ENCODE data around the gene ATP11C. TPM values are rescaled to one million over a fixed set of nuclear protein-coding genes. Genes with fewer than 3 reads are reported as not detected.
"Not testable (repeated sequence)": the region's sequence is repeated elsewhere in the genome, so short reads cannot be mapped to it uniquely, and the experiment has no call there.

Gene ATP11C
- total RNA-seq, 2 experiments from 2014 or later, result 11.8 TPM

GRCh38 chrX:139842326-139843185, 90.3 kb downstream of the ATP11C start:
- no peaks in the 10 kb centered on the region for H3K4me1 Mint-ChIP-seq (ENCODE audit: low read depth)
- H3K9me3 Mint-ChIP-seq (ENCODE audit: insufficient read depth), result no peaks in the 10 kb centered on the region
- peaks cover 3% of the 10 kb centered on the region for H3K36me3 Mint-ChIP-seq (ENCODE audit: low read depth)
- H3K27ac Mint-ChIP-seq, result no peak overlapping the region
- no peak overlapping the region for H3K4me3 Mint-ChIP-seq
- DNase-seq (no peak), ATAC-seq (no peak)
- CTCF ChIA-PET, result no interaction called here
- POLR2A ChIA-PET, result no interaction called here
- H3K27me3 Mint-ChIP-seq (ENCODE audit: low read depth), result no peaks in the 10 kb centered on the region

- peaks cover 10% of the 10 kb centered on the region for H3K4me1 Mint-ChIP-seq (ENCODE audit: low read depth)
- H3K36me3 Mint-ChIP-seq (ENCODE audit: low read depth); ATAC-seq; H3K27me3 Mint-ChIP-seq (ENCODE audit: low read depth); H3K4me3 Mint-ChIP-seq; CTCF ChIA-PET; DNase-seq; H3K9me3 Mint-ChIP-seq (ENCODE audit: insufficient read depth); POLR2A ChIA-PET; H3K27ac Mint-ChIP-seq: not testable (repeated sequence)
Observed at GRCh38 chrX:139836335-139836734, 96.5 kb downstream of the ATP11C start.

- H3K9me3 Mint-ChIP-seq (ENCODE audit: insufficient read depth), result no peaks in the 10 kb centered on the region
- H3K36me3 Mint-ChIP-seq (ENCODE audit: low read depth), result peaks cover 3% of the 10 kb centered on the region
- H3K27ac Mint-ChIP-seq, result no peak overlapping the region
- no peaks in the 10 kb centered on the region for H3K27me3 Mint-ChIP-seq (ENCODE audit: low read depth)
- POLR2A ChIA-PET, result no interaction called here
- H3K4me1 Mint-ChIP-seq (ENCODE audit: low read depth), result peaks cover 20% of the 10 kb centered on the region
- no peak for ATAC-seq
- CTCF ChIA-PET, result no interaction called here
- H3K4me3 Mint-ChIP-seq, result no peak overlapping the region
- no peak for DNase-seq
Observed at GRCh38 chrX:139834879-139835278, 98.0 kb downstream of the ATP11C start.

GRCh38 chrX:139832718-139833309, 100.0 kb downstream of the ATP11C start:
- ChIA-PET POLR2A (no interaction called here), CTCF (no interaction called here)
- Mint-ChIP-seq H3K36me3 (ENCODE audit: low read depth) (no peaks in the 10 kb centered on the region), H3K4me1 (ENCODE audit: low read depth) (peaks cover 27% of the 10 kb centered on the region), H3K9me3 (ENCODE audit: insufficient read depth) (no peaks in the 10 kb centered on the region), H3K27me3 (ENCODE audit: low read depth) (no peaks in the 10 kb centered on the region), H3K4me3 (no peak overlapping the region), H3K27ac (no peak overlapping the region)
- ATAC-seq (no peak), DNase-seq (no peak)

GRCh38 chrX:139831675-139832456, 101.0 kb downstream of the ATP11C start:
- H3K27me3 Mint-ChIP-seq (ENCODE audit: low read depth), result no peaks in the 10 kb centered on the region
- CTCF ChIA-PET, result interaction anchor here (0.7 kb wide), 1 partner anchor 93 kb away, joined by 3 read pairs; no protein-coding TSS in a partner anchor
- H3K36me3 Mint-ChIP-seq (ENCODE audit: low read depth), result no peaks in the 10 kb centered on the region
- peaks cover 27% of the 10 kb centered on the region for H3K4me1 Mint-ChIP-seq (ENCODE audit: low read depth)
- no peaks in the 10 kb centered on the region for H3K9me3 Mint-ChIP-seq (ENCODE audit: insufficient read depth)
- ATAC-seq (no peak), DNase-seq (no peak)
- POLR2A ChIA-PET, result no interaction called here
- peak overlapping the region; percentile 32 for H3K4me3 Mint-ChIP-seq
- peak overlapping the region; percentile 56 for H3K27ac Mint-ChIP-seq

- POLR2A ChIA-PET, result no interaction called here
- ATAC-seq (no peak), DNase-seq (no peak)
- Mint-ChIP-seq H3K27ac (peak overlapping the region; percentile 56), H3K4me1 (ENCODE audit: low read depth) (peaks cover 27% of the 10 kb centered on the region), H3K9me3 (ENCODE audit: insufficient read depth) (no peaks in the 10 kb centered on the region), H3K36me3 (ENCODE audit: low read depth) (no peaks in the 10 kb centered on the region), H3K4me3 (no peak overlapping the region), H3K27me3 (ENCODE audit: low read depth) (no peaks in the 10 kb centered on the region)
- CTCF ChIA-PET, result interaction anchor here (0.7 kb wide), 1 partner anchor 92 kb away, joined by 3 read pairs; no protein-coding TSS in a partner anchor
Observed at GRCh38 chrX:139831017-139831416, 101.8 kb downstream of the ATP11C start.

GRCh38 chrX:139828830-139829229, 104.0 kb downstream of the ATP11C start:
- DNase-seq, result no peak
- Mint-ChIP-seq H3K4me3 (no peak overlapping the region), H3K4me1 (ENCODE audit: low read depth) (peaks cover 27% of the 10 kb centered on the region), H3K36me3 (ENCODE audit: low read depth) (peaks cover 7% of the 10 kb centered on the region), H3K9me3 (ENCODE audit: insufficient read depth) (no peaks in the 10 kb centered on the region), H3K27ac (no peak overlapping the region), H3K27me3 (ENCODE audit: low read depth) (no peaks in the 10 kb centered on the region)
- ATAC-seq, result no peak
- CTCF ChIA-PET, result no interaction called here
- POLR2A ChIA-PET, result no interaction called here

- DNase-seq (no peak), ATAC-seq (no peak)
- POLR2A ChIA-PET, result no interaction called here
- H3K4me1 Mint-ChIP-seq (ENCODE audit: low read depth), result peaks cover 27% of the 10 kb centered on the region
- H3K9me3 Mint-ChIP-seq (ENCODE audit: insufficient read depth), result no peaks in the 10 kb centered on the region
- CTCF ChIA-PET, result no interaction called here
- no peaks in the 10 kb centered on the region for H3K27me3 Mint-ChIP-seq (ENCODE audit: low read depth)
- H3K27ac Mint-ChIP-seq, result no peak overlapping the region
- peaks cover 7% of the 10 kb centered on the region for H3K36me3 Mint-ChIP-seq (ENCODE audit: low read depth)
- H3K4me3 Mint-ChIP-seq, result no peak overlapping the region
Observed at GRCh38 chrX:139828033-139828432, 104.8 kb downstream of the ATP11C start.

- Mint-ChIP-seq H3K27me3 (ENCODE audit: low read depth) (no peaks in the 10 kb centered on the region), H3K4me3 (no peak overlapping the region), H3K27ac (no peak overlapping the region), H3K4me1 (ENCODE audit: low read depth) (peaks cover 17% of the 10 kb centered on the region), H3K9me3 (ENCODE audit: insufficient read depth) (no peaks in the 10 kb centered on the region), H3K36me3 (ENCODE audit: low read depth) (peaks cover 7% of the 10 kb centered on the region)
- CTCF ChIA-PET, result no interaction called here
- ATAC-seq (no peak), DNase-seq (no peak)
- POLR2A ChIA-PET, result no interaction called here
Observed at GRCh38 chrX:139826065-139827044, 106.5 kb downstream of the ATP11C start.

- H3K27ac Mint-ChIP-seq, result no peak overlapping the region
- H3K4me3 Mint-ChIP-seq, result no peak overlapping the region
- POLR2A ChIA-PET, result interaction anchor here (0.6 kb wide), 1 partner anchor 13 kb away, joined by 3 read pairs; no protein-coding TSS in a partner anchor
- peaks cover 7% of the 10 kb centered on the region for H3K36me3 Mint-ChIP-seq (ENCODE audit: low read depth)
- peaks cover 10% of the 10 kb centered on the region for H3K4me1 Mint-ChIP-seq (ENCODE audit: low read depth)
- CTCF ChIA-PET, result no interaction called here
- DNase-seq (no peak), ATAC-seq (no peak)
- no peaks in the 10 kb centered on the region for H3K9me3 Mint-ChIP-seq (ENCODE audit: insufficient read depth)
- H3K27me3 Mint-ChIP-seq (ENCODE audit: low read depth), result no peaks in the 10 kb centered on the region
Observed at GRCh38 chrX:139825618-139826017, 107.2 kb downstream of the ATP11C start.

GRCh38 chrX:139823806-139824205, 109.0 kb downstream of the ATP11C start:
- ChIA-PET POLR2A (no interaction called here), CTCF (no interaction called here)
- Mint-ChIP-seq H3K9me3 (ENCODE audit: insufficient read depth) (no peaks in the 10 kb centered on the region), H3K27me3 (ENCODE audit: low read depth) (no peaks in the 10 kb centered on the region), H3K36me3 (ENCODE audit: low read depth) (peaks cover 8% of the 10 kb centered on the region), H3K4me1 (ENCODE audit: low read depth) (peaks cover 4% of the 10 kb centered on the region), H3K27ac (no peak overlapping the region), H3K4me3 (no peak overlapping the region)
- DNase-seq, result no peak
- ATAC-seq, result no peak

Measured in activated CD8-positive, alpha-beta T cell treated with anti-CD3 and anti-CD28 coated beads, Interleukin-2, amount 10 ng/mL, durations not matched to agents 7 days and 5 days (primary cell).